NCI-H2107 (cell line): ENCODE measurements around the gene ITFG1.
"Not testable (repeated sequence)": the region's sequence is repeated elsewhere in the genome, so short reads cannot be mapped to it uniquely, and the experiment has no call there.

Experiments used
- DNase-seq: peaks from one replicate; lab custom pipeline; 2025; lab: John Stamatoyannopoulos, UW

The ITFG1 gene

DNA sequence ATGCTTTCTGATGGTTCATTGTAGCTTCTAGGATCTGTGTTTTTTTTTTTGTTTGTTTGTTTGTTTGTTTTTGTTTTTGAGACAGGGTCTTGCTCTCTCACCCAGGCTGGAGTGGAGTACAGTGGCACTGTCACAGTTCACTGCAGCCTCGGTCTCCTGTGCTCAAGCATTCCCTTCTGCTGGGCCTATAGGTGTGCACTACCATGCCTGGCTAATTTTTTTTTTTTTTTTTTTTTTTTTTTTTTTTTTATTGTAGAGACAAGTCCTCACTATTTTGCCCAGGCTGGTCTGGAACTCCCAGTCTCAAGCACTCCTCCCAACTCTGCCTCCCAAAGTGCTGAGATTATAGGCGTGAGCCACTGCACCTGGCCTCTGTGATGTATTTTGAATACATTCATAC, 12.1 kb upstream of the ITFG1 start:
- DNase-seq: not testable (repeated sequence)

DNA sequence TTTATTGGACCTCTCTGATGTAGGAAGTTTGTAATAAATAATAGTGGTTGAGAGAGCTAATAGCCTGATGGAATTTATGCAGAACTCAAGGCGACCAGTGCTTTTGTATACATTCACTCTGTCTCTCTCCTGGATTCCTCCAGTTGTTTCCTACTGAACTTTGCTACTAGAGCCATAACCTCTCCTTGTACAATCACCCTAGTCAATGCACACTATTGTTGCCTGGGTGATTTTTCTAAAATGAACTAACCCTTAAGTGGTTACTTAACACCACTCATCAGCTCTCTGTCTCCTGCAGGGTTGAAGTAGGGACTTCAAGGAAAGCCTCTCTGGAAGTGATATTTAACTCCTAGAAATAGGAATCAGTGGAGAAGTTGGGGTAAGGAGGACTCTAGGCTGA, 9.9 kb upstream of the ITFG1 start:
- DNase-seq: no peak

DNA sequence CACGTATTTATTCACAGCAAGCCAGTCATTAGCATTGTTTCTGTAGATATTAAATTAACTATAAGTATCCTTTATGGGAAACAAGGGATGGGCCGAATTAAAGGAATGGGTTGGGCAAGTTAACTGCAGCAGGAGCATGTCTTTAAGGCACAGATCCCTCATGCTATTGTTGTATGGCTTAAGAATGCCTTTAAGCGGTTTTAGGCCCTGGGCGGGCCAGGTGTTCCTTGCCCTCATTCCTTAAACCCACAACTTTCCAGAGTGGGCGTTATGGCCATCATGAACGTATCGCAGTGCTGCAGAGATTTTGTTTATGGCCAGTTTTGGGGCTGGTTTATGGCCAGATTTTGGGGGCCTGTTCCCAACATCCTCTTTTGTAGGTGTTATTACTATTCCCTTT, 9.3 kb upstream of the ITFG1 start:
- no peak for DNase-seq

DNA sequence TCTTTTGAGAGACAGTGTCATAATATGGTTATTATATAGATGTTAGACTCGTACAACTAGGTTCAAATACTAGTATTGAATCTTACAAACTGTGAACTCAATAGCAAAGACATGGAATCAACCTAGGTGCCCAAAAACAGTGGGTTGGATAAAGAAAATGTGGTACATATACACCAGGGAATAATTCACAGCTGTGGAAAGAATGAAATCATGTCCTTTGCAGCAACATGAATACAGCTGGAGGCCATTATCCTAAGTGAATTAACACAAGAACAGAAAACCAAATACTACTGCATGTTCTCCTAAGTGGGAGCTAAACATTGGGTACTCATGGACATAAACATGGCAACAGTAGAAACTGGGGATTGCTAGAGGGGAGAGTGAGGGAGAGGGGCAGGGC, 8.4 kb upstream of the ITFG1 start:
- DNase-seq: no peak

DNA sequence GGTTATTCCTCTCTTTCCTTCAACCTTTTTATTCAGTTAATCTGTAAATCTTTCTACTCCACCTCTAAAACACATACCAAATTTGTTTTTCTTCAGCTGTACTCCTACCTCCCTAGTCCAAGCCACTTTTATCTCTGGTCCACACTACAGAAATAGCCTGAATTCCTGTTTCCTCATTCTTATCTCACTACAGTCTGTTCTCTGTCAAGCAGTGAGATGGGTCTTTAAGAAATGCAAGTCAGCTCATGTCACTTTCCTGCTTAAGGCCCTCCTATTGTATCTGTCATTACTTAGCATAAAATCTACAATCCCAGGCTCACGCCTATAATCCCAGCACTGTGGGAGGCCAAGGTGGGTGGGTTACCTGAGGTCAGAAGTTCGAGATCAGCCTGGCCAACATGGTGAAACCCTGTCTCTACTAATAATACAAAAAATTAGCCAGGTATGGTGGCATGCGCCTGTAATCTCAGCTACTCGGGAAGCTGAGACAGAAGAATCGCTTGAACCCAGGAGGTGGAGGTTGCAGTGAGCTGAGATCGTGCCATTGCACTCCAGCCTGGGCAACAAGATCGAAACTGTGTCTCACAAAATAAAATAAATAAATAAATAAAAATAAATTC, 7.3 kb upstream of the ITFG1 start:
- not testable (repeated sequence) for DNase-seq

DNA sequence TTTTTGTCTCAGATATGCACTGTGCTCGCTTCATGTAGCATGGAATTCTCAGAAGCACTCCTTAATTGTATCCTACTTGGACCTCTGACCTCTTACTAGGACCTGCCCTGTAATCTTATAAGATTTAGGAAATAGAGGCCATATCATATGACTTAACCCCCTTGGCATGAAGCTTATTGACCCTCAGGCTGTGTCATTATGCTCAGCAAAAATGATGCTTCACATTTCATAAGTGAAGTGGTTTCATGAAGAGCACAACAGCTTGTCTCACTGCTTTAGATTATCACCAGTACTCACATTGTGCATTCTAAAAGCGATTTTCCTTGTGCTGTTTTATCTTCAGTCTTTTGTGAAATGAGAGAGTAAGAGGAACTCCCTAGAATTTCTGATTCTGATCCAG, 6.6 kb upstream of the ITFG1 start:
- no peak for DNase-seq

DNA sequence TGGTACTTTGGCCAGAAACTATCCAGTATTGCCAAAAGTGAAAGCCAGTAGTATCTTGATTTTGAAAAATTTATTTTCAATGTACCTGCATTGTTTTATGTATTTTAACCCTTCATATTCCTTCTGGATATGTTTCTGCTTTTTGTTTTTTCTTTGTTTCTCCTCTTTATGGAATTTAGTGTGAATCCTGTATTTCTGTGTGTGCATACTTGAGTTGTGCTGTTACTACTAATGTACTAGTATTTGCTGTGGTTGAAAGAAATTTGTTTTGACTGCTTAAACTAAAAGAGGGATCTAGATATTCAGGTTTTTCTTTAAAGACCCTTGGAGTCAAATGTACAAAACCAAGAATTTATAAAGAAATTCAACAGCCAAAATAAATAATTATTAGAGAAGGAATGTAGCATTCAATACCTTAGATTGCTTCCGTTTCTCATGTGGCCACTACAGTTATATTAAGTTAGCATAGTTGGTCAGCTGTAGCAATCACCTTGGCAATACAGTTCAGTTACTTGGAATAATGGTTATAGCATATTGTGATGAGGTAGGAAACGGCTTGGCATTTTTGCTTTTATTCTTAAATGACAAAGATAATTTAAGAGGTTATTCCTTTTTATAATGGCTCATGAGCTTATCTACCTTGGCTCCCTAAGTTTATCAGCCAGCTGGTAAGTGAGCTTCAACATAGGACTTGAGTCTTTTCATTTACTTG, 5.2 kb upstream of the ITFG1 start:
- no peak for DNase-seq

DNA sequence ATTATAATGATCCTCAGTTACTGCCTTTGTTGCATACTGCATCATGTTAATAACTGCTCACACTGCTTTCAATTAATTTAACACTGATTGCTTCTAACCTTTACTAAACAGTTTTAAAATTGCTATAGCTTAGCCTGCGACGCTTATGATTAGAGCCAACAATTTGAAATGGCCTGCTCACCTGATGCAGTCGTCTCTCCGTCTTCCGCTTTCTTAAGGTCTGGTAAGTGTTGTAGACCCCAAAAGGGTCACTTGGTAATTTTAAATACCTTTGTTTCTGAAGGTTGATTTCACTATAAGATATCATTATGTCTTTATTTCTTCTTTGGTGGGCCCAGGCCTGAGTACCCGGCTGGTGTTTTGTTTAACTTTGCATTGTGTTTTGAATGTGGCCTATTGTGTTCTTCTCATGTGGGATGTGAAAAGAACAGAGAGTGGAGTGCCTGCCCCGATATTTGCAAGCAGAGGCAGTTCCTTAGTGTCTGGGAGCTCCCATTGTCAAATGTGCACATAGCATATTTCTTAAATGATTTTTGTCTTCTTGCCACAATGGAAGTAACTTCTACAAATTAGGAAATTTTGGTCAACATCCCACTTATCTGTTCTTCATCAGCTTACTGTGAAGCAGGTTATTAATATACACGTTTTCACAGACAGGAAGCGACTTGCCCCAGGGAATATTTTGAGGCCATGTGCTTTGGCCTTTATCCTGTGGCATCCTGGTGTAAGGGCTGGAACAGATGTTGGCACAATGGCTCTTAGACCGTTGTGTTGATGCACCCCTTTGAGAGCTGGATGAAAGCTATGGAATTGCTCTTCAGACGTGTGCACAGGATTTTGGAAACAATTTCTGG, 3.1 kb upstream of the ITFG1 start:
- no peak for DNase-seq

DNA sequence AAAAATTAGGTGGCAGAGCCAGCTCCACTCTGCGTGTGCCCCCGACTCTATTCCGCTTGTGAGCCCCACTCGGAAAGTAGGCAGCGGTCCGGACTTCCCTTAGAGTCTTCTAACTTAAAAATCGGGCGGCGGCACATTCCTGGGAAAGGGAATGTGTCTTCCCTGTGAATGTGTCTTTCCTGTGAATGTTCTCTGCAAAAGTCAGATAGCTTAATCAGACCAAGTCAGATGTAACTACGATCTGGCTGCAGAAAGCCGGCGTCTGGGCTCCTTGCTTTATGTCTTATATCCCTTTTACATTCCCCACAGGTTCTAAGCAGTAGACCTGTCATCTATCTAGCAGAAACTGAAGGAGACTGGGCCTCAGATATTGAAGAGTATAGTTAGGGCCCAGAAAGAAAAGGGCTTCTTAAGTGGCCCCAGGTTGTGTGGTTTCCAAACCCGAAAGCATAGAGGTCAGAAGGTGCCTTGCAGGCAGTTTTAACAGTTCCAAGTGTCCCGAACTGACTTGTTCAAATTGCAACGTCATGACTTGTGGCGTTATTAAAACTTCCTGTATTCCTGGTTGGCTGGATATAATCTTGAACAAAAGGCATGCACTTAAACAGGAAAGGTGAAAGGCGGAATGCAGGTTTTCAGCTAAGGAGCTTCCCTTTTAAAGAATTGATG, 869 bp upstream of the ITFG1 start:
- DNase-seq: no peak

DNA sequence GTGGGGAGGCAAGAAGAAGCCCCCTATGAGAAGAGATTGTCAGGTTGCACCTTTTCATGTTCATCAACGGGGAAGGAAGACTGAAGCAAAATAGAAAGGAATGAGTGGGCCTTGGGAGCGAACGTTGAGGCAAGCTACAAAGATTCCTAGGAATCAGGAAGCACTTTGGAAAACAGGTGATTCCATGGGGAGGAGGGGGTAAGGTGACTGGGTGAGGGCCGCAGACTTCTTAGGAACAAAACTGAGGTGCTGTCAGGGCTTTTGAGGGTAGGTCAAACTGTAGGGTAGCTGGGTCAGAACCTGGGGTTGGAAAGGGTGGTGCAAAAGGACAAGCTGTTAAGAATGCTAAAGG, 528 bp downstream of the ITFG1 start:
- no peak for DNase-seq

DNA sequence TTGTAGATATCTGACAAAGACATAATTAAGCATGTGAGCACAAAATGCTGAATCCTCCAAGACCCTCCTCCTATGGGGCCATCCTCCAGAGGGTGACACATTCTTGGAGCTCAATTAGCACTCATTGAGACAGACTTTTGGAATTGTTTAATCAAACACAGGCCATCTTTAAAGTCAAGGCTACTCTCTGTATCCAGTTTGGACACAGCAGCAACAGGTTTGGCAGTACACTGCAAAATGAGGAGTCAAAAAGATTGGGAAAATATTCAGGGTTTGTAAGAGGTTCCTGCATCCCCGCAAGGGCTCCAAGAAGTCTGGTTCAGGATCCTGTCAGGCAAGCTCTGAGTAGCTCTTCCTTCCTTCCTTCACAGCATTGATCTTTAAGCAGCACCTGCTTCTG, 1.3 kb downstream of the ITFG1 start:
- DNase-seq: no peak

DNA sequence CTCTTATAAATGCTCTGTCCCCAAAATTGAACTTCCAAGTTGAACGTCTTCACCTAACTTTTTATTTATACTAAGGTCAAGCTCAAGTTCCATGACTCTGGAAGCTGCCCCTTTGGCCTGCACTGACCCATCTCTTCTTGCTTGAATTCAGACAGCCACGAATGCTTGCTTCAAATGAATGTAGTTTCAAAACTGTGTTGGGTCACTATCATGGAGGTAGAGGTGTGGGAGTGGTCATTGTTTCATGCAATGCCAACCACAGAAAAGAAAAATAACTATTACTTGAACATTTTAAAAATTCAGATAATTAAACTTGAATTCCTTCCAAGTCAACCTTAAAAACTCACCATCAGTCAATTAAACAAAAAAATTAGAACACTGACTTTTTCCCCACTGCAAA, 2.5 kb downstream of the ITFG1 start:
- DNase-seq: no peak

DNA sequence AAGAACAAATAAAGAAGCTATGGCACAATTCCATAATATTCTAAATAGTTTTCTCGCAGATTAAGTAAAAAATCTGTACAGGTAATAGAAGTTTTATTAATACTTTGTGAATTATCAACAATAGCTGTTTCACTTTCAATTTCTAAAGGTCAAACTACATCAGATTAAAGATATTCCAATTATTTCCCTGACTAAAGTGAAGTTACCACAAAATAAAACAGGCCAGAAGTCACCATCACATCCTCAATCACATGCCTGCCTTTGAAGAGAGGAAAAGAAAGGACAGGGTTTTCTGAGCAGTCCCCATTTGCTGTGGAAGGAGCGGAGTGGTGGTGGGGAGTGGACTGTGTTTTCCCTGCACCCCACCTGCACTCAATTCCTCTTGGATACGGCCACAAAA, 11.1 kb downstream of the ITFG1 start:
- no peak for DNase-seq

DNA sequence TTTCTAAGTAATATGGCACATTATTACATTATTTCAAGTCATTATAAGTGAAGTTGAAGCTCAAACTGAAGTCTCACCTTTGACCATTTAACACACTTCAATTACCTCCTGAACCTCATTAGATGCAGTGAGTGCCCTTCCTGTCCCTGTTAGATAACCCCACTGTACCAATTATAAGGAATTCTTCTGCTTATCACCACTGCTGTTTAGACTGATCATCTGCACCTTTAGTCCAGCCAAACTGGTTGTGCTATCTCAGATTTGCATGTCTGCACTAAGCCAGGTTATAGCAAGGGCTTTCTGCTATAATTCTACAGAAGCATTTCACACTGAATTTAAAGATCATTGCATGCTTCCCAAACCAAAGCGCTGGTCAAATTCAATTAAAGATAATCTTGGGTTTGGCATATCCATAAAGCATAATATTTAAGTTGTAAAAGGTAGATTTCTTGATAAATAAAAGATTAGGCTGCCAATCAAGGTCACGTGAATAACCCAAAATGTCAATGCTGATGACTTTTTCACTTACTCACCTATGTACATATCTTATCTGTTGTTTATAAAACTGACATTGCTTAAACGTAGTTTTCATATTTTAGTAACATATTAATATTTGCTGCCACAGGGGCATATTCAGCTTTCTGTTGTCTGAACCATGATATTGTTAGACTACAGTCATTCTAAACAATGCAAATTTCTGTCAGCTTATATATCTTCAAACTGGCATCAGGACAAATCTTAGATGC, 11.9 kb downstream of the ITFG1 start:
- no peak for DNase-seq

DNA sequence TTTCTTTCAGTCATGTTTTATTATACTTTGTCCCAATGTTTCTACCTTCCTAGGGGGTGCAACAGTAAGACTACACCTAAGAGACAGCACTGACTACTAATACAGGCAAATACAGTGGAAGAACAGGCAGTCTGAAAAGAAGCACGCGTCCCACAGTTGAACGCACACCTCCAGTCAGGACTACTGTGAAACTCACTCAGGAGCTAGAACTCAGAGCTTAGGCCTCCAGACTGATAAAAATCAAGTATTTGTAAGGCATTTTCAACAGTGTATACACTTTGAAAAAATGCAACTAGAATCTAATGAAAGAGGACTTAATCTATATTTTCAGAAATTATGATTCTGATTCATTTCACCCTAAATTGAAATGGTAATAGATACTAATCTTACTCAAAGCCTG, 14.4 kb downstream of the ITFG1 start:
- no peak for DNase-seq

DNA sequence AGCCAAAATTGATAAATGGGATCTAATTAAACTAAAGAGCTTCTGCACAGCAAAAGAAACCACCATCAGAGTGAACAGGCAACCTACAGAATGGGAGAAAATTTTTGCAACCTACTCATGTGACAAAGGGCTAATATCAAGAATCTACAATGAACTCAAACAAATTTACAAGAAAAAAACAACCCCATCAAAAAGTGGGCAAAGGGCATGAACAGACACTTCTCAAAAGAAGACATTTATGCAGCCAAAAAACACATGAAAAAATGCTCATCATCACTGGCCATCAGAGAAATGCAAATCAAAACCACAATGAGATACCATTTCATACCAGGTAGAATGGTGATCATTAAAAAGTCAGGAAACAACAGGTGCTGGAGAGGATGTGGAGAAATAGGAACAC, 18.0 kb downstream of the ITFG1 start:
- DNase-seq: not testable (repeated sequence)

DNA sequence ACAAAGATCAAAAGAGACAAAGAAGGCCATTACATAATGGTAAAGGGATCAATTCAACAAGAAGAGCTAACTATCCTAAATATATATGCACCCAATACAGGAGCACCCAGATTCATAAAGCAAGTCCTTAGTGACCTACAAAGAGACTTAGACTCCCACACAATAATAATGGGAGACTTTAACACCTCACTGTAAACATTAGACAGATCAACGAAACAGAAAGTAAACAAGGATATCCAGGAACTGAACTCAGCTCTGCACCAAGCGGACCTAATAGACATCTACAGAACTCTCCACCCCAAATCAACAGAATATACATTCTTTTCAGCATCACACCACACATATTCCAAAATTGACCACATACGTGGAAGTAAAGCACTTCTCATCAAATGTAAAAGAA, 20.8 kb downstream of the ITFG1 start:
- not testable (repeated sequence) for DNase-seq

DNA sequence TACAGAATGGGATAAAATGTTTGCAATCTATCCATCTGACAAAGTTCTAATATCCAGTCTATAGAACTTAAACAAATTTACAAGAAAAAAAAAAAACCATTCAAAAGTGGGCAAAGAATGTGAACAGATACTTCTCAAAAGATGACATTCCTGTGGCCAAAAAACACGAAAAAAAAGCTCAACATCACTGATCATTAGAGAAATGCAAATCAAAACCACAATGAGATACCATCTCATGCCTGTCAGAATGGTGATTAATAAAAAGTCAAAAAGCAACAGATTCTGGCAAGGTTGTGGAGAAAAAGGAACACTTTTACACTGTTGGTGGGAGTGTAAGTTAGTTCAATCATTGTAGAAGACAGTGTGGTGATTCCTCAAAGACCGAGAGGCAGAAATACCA, 26.6 kb downstream of the ITFG1 start:
- DNase-seq: not testable (repeated sequence)

DNA sequence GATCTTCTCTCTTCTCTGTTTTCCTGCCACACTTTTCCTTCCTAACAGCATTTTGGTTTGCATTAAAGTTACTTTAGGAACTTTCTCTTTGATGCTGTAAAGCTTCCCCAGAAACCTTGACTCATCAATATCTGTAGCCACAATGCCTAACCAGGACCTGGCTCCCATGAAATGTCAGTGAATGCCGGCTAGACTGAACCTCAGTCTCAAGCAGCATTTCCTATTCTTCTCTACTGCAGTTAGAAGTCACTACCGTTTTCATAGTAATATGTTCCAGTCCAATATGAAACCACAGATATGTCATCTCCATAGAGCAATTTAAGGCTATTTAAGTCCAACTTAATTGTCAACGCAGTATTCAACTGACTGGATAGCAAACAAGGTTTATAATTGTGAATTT, 28.9 kb downstream of the ITFG1 start:
- DNase-seq: no peak

DNA sequence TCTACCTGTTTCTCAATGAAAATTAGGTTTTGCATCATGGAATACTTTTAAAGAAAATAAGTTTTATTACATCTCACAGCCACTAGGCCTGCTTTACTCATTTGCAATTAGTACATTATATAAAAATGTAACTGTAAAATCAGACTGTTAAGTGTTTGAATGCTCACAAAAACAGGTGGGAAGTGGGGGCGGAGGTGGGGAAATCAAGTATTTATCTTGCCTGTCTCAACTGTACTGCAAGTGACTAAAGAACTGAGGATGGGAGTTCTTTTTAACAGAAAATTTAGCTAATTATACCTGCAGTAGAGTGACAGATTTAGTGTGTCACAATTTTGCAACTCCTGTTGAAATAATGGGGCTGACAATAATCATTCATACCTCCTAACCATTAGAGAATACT, 34.1 kb downstream of the ITFG1 start:
- DNase-seq: no peak

DNA sequence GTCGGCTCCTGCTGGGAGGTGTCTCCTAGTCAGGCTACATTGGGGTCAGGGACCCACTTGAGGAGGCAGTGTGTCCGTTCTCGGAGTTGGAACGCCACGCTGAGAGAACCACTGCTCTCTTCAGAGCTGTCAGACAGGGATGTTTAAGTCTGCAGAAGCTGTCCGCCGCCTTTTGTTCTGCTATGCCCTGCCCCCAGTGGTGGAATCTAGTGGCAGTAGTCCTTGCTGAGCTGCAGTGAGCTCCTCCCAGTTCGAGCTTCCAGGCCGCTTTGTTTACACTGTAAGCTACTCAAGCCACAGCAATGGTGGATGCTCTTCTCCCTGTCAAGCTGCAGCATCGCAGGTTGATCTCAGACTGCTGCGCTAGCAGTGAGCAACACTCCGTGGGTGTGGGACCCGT, 36.0 kb downstream of the ITFG1 start:
- DNase-seq: no peak

DNA sequence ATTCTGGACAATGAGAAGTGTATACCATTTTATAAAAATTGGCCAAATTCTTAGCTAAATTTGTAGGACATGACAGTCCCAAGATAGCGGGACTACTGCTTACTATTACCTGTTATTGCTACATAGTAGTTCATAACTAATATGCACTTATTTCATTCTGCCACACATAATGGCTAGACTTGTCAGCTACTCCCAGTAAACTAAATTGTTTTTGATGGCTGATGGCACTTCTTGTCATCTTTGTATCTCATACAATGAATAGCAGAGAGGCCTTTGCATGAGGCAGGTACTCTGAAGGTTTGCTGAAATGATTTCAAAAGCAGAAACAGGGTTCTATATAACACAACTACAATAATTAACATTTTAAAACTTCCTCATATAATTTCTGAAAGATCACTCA, 44.0 kb downstream of the ITFG1 start:
- no peak for DNase-seq
